Heart left ventricle (tissue), 16 donors: ENCODE results near the gene SLC12A5. TPM values are rescaled to one million over a fixed set of nuclear protein-coding genes. Genes with fewer than 3 reads are reported as not detected.

Experiments
- ATAC-seq, 4 donors: fragments of 200-7000 bp; cut with Tn5 transposase; one replicate each; pipeline ENCODE4 v1.9.1; 2020 to 2022; ENCODE audit warnings: moderate library complexity in 4 of 4, mild to moderate bottlenecking in 3 of 4, moderate number of reproducible peaks in 1 of 4
- DNase-seq, 5 donors: peaks; one replicate each; pipeline ENCODE4 v3.0.0-alpha.2; 2020
- H3K27ac ChIP-seq, 12 donors: fragments of 200-600 bp; sonication (generic) in 4 of 12; one replicate each; pipeline versions ENCODE4 v1.5.0 to v1.8.0; 2016 to 2022; ENCODE audit warnings: mild to moderate bottlenecking in 2 of 12
- H3K27me3 ChIP-seq, 9 donors: fragments of 200-600 bp; sonication (generic) in 2 of 9; one replicate each; pipeline versions ENCODE4 v1.5.1 to v1.8.0; 2016 to 2022; ENCODE audit warnings: mild to moderate bottlenecking in 3 of 9
- H3K36me3 ChIP-seq, 9 donors: fragments of 200-600 bp; sonication (generic) in 2 of 9; one replicate each; pipeline versions ENCODE4 v1.5.0 to v1.8.0; 2018 to 2022; ENCODE audit warnings: mild to moderate bottlenecking in 2 of 9
- H3K4me1 ChIP-seq, 12 donors: fragments of 200-600 bp; sonication (generic) in 4 of 12; one replicate each; pipeline versions ENCODE4 v1.5.0 to v1.8.0; 2016 to 2022; ENCODE audit warnings: mild to moderate bottlenecking in 3 of 12
- H3K4me3 ChIP-seq, 12 donors: fragments of 200-600 bp; sonication (generic) in 4 of 12; one replicate each; pipeline versions ENCODE4 v1.5.0 to v1.8.0; 2017 to 2022; ENCODE audit warnings: mild to moderate bottlenecking in 9 of 12, moderate library complexity in 4 of 12
- H3K9me3 ChIP-seq, 12 donors: fragments of 200-600 bp; sonication (generic) in 4 of 12; one replicate each; pipeline versions ENCODE4 v1.5.0 to v1.8.0; 2016 to 2022; ENCODE audit warnings: mild to moderate bottlenecking in 1 of 12
- CTCF ChIP-seq, 12 donors: fragments of 200-600 bp; sonication (generic) in 4 of 12; IDR thresholded peaks; one replicate each; pipeline versions ENCODE4 v1.5.0 to v1.8.0; 2018 to 2022; ENCODE audit warnings: antibody characterized with exemption in 12 of 12, mild to moderate bottlenecking in 5 of 12
- POLR2A ChIP-seq, 2 donors: fragments of 450-650 bp; IDR thresholded peaks; one replicate each; pipeline ENCODE4 v1.6.1; 2017; ENCODE audit warnings: antibody characterized with exemption in 2 of 2, mild to moderate bottlenecking in 2 of 2, moderate library complexity in 2 of 2
- WGBS, 4 donors: extraction: QIAGEN DNeasy Blood & Tissue Kit in 2 of 4; methylation state at CpG; one replicate each; pipeline versions ENCODE4 v1.1.5 to v1.1.7; 2013 to 2018; 5-methylcytosine and 5-hydroxymethylcytosine counted together
- intact Hi-C, 10 donors: fragments of 100-400 bp; cut with DNase I; formaldehyde crosslinking; loops; one replicate each; pipeline versions ENCODE4 v1.11.1 to v1.14.2; 2022
- polyA plus RNA-seq, 2 donors: library from polyadenylated mRNA; stranded (reverse); fragments of 200-250 nt; gene quantifications; one replicate each; pipeline ENCODE4 v1.2.3, GENCODE V29; 2013
- total RNA-seq, 9 donors: library from RNA; depleted of rRNA in 2 of 9; stranded (reverse); fragments of >200 nt in 2 of 9; fragmentation: NEBNext Ultra II Directional in 3 of 9; extraction: Animal tissue kit (Norgen Biotek cat#: 25700) in 3 of 9; gene quantifications; one replicate each; pipeline versions ENCODE4 v1.1.0 to v1.2.4, GENCODE V29; 2016 to 2023
- donor health status: ischemic (EF 13 %, LVEDD 7.1; RV severe dilation, severe dysfunction).
- donor health status: healthy with polysubstance abuse.
- donor health status: DM: no; HTN: yes; CAD: no.
- donor health status: DM: no; HTN: no; CAD: no.
- donor health status: ischemic (EF 25% LVEDD 6.9; RV normal size, moderate dysfunction).
- donor health status: ischemic (EF 25% LVEDD 5.7; RV mildly dilated, moderate dysfunction).
- donor health status: healthy.
- donor health status: DM: yes; HTN: yes; CAD: no.
- donor health status: ischemic (EF 35%, LVEDD 5.7; RV mildly dilated, moderate dysfunction).
- donor health status: nonischemic (EF 11% LVEDD 7.7; RV severe dilation, severe dysfunction).
- donor health status: DM: yes; HTN: yes; CAD: no.
- donor health status: PGD.
- donor health status: ischemic (EF 29% LVEDD 5.4; RV normal size, mild dysfunction).
- donor health status: nonischemic (EF 23%, LVEDD 6.1; RV moderate dilation, normal function).

The SLC12A5 gene
- total and polyA plus RNA-seq, 11 donors, result 0.73 to 1.7 (median 1.2) TPM; not detected in 8

- peaks cover 0 to 31% (median 10%) of the 10 kb centered on the region in 12 donors for H3K4me1 ChIP-seq
- DNase-seq (no peak), ATAC-seq (no peak)
- TF ChIP-seq CTCF (IDR thresholded peaks at IDR 0.05) (no peak), POLR2A (IDR thresholded peaks at IDR 0.05) (no peak)
- peaks cover 27 to 97% (median 67%) of the 10 kb centered on the region in 9 donors for H3K27me3 ChIP-seq
- 61 to 71% (median 67%) methylated on average over 4 of the region's 4 CpGs for WGBS, 4 donors
- no peaks in the 10 kb centered on the region for H3K9me3 ChIP-seq
- intact Hi-C loops, result loop anchor here in 2 of 10 donors (10.0 kb wide), 2 partner anchors 157 to 317 kb away; no protein-coding TSS in a partner anchor
- no peaks in the 10 kb centered on the region for H3K36me3 ChIP-seq
- no peak overlapping the region for H3K4me3 ChIP-seq
- no peak overlapping the region for H3K27ac ChIP-seq
These were observed 10.9 kb upstream of the SLC12A5 start for GRCh38 chr20:46018112-46018511.

GRCh38 chr20:46018611-46019010, 10.4 kb upstream of the SLC12A5 start:
- Histone ChIP-seq H3K36me3 (no peaks in the 10 kb centered on the region), H3K4me1 (peaks cover 0 to 27% (median 10%) of the 10 kb centered on the region in 12 donors), H3K27ac (no peak overlapping the region), H3K9me3 (no peaks in the 10 kb centered on the region), H3K27me3 (peaks cover 22 to 97% (median 64%) of the 10 kb centered on the region in 9 donors), H3K4me3 (no peak overlapping the region)
- no peak for DNase-seq
- WGBS, 4 donors, result 55 to 63% (median 61%) methylated on average over 6 of the region's 6 CpGs
- TF ChIP-seq POLR2A (IDR thresholded peaks at IDR 0.05) (no peak), CTCF (IDR thresholded peaks at IDR 0.05) (no peak)
- intact Hi-C loops, result loop anchor here in 2 of 10 donors (10.0 kb wide), 2 partner anchors 156 to 316 kb away; no protein-coding TSS in a partner anchor
- ATAC-seq, result no peak

GRCh38 chr20:46020555-46020954, 8.5 kb upstream of the SLC12A5 start:
- intact Hi-C loops, result loop anchor here in 8 of 10 donors (5.0 to 10.0 kb wide), 8 partner anchors 54 to 344 kb away; partner anchors contain the start of gene NCOA5 (in 4 of the 8)
- Histone ChIP-seq H3K27ac (no peak overlapping the region), H3K36me3 (no peaks in the 10 kb centered on the region), H3K27me3 (peaks cover 9 to 97% (median 56%) of the 10 kb centered on the region in 9 donors), H3K4me1 (peaks cover 0 to 21% (median 7%) of the 10 kb centered on the region in 12 donors), H3K4me3 (no peak overlapping the region), H3K9me3 (no peaks in the 10 kb centered on the region)
- TF ChIP-seq POLR2A (IDR thresholded peaks at IDR 0.05), result no peak
- TF ChIP-seq CTCF (IDR thresholded peaks at IDR 0.05), result no peak
- WGBS, 4 donors, result 66 to 76% (median 70%) methylated on average over 4 of the region's 4 CpGs
- no peak for ATAC-seq
- DNase-seq, result no peak

GRCh38 chr20:46021361-46022359, 7.4 kb upstream of the SLC12A5 start:
- ATAC-seq, result peak in 3 of 4 donors; percentile 41 to 51 (median 45)
- Histone ChIP-seq H3K4me1 (peaks cover 0 to 21% (median 7%) of the 10 kb centered on the region in 12 donors), H3K27me3 (peaks cover 9 to 97% (median 55%) of the 10 kb centered on the region in 9 donors), H3K4me3 (peak overlapping the region; percentile 11 to 59 (median 42)), H3K27ac (no peak overlapping the region), H3K36me3 (no peaks in the 10 kb centered on the region), H3K9me3 (no peaks in the 10 kb centered on the region)
- no peak for DNase-seq
- intact Hi-C loops, result loop anchor here in 8 of 10 donors (2.0 to 10.0 kb wide), 9 partner anchors 53 to 343 kb away; partner anchors contain the start of gene NCOA5 (in 4 of the 8)
- no peak for TF ChIP-seq POLR2A (IDR thresholded peaks at IDR 0.05)
- TF ChIP-seq CTCF (IDR thresholded peaks at IDR 0.05), result no peak
- 7 to 10% (median 8%) methylated on average over 47 to 71 of the region's 71 CpGs for WGBS, 4 donors
